MM.1S (cell line): ENCODE results near the gene KLC3.

Experiments used
- DNase-seq: peaks from one replicate; pipeline ENCODE4 v3.0.0-alpha.2; 2015
- H2AFZ ChIP-seq: fragments of 300-600 bp; sonication (generic); 2 replicates; pipeline ENCODE4 v1.6.0; 2016; ENCODE audit warnings: antibody characterized with exemption, low read length
- H3F3A ChIP-seq: fragments of 300-600 bp; sonication (generic); 2 replicates; pipeline ENCODE4 v1.6.1; 2016; ENCODE audit warnings: mild to moderate bottlenecking, antibody characterized with exemption, low read length, moderate library complexity, mixed read lengths; ENCODE audit not compliant: insufficient read depth
- H3K27ac ChIP-seq: fragments of 300-600 bp; sonication (generic); 2 replicates; pipeline ENCODE4 v1.5.1; 2016; ENCODE audit warnings: mild to moderate bottlenecking, low read length
- H3K27me3 ChIP-seq: fragments of 300-600 bp; sonication (generic); replicated peaks from 2 replicates; pipeline ENCODE4 v1.6.0; 2016; ENCODE audit warnings: low read length; ENCODE audit not compliant: insufficient read depth
- H3K36me3 ChIP-seq: fragments of 300-600 bp; sonication (generic); replicated peaks from 2 replicates; pipeline ENCODE4 v1.6.1; 2016; ENCODE audit warnings: mild to moderate bottlenecking, low read length, mixed read lengths; ENCODE audit not compliant: insufficient read depth
- H3K4me1 ChIP-seq: fragments of 300-600 bp; sonication (generic); 2 replicates; pipeline ENCODE4 v1.6.1; 2016; ENCODE audit warnings: low read length, mixed read lengths
- H3K4me2 ChIP-seq: fragments of 300-600 bp; sonication (generic); 2 replicates; pipeline ENCODE4 v1.6.0; 2016; ENCODE audit warnings: low read depth, low read length
- H3K4me3 ChIP-seq: fragments of 300-600 bp; sonication (generic); 2 replicates; pipeline ENCODE4 v1.5.1; 2016; ENCODE audit warnings: low read length, mixed read lengths
- H3K79me2 ChIP-seq: fragments of 300-600 bp; sonication (generic); 2 replicates; pipeline ENCODE4 v1.6.1; 2016; ENCODE audit warnings: mixed run types, low read length, mixed read lengths
- H3K9ac ChIP-seq: fragments of 300-600 bp; sonication (generic); 2 replicates; pipeline ENCODE4 v1.6.1; 2016; ENCODE audit warnings: low read length, mixed read lengths
- H3K9me2 ChIP-seq: fragments of 300-600 bp; sonication (generic); replicated peaks from 2 replicates; pipeline ENCODE4 v1.6.1; 2016; ENCODE audit warnings: mild to moderate bottlenecking, low read length, mixed read lengths; ENCODE audit not compliant: insufficient read depth
- H3K9me3 ChIP-seq: fragments of 300-600 bp; sonication (generic); replicated peaks from 2 replicates; pipeline ENCODE4 v1.6.1; 2016; ENCODE audit warnings: mild to moderate bottlenecking, low read length, mixed read lengths; ENCODE audit not compliant: insufficient read depth
- H4K20me1 ChIP-seq: fragments of 300-600 bp; sonication (generic); 2 replicates; pipeline ENCODE4 v1.6.1; 2016; ENCODE audit warnings: mild to moderate bottlenecking, low read length, moderate library complexity, mixed read lengths; ENCODE audit not compliant: insufficient read depth
- CTCF ChIP-seq: fragments of 300-600 bp; sonication (generic); IDR thresholded peaks from 2 replicates; pipeline ENCODE4 v1.5.1; 2016; ENCODE audit warnings: antibody characterized with exemption, low read length, mixed read lengths
- EZH2 ChIP-seq: fragments of 300-600 bp; sonication (generic); optimal IDR thresholded peaks from 2 replicates; pipeline ENCODE3; 2017; ENCODE audit warnings: low read depth, mild to moderate bottlenecking, antibody characterized with exemption, low read length, mixed read lengths
- EZH2phosphoT487 ChIP-seq: fragments of 300-600 bp; sonication (generic); IDR thresholded peaks from 2 replicates; pipeline ENCODE4 v1.6.1; 2018; ENCODE audit warnings: antibody characterized with exemption, low read length

Gene KLC3

GRCh38 chr19:45395821-45396617 is 55.5 kb downstream of the KLC3 start:
- no peak overlapping the region for H3K9ac ChIP-seq
- no peaks in the 10 kb centered on the region for H3K9me2 ChIP-seq
- H3K4me3 ChIP-seq: no peak overlapping the region
- H3F3A ChIP-seq: no peaks in the 10 kb centered on the region
- no peaks in the 10 kb centered on the region for H3K79me2 ChIP-seq
- H4K20me1 ChIP-seq: no peaks in the 10 kb centered on the region
- no peaks in the 10 kb centered on the region for H3K36me3 ChIP-seq
- no peak for TF ChIP-seq EZH2
- no peak for TF ChIP-seq CTCF
- TF ChIP-seq EZH2phosphoT487: no peak
- no peak for DNase-seq
- H3K4me1 ChIP-seq: no peaks in the 10 kb centered on the region
- H2AFZ ChIP-seq: no peak overlapping the region
- no peak overlapping the region for H3K27ac ChIP-seq
- H3K4me2 ChIP-seq: no peak overlapping the region
- no peaks in the 10 kb centered on the region for H3K27me3 ChIP-seq
- no peaks in the 10 kb centered on the region for H3K9me3 ChIP-seq

- Histone ChIP-seq H4K20me1 (no peaks in the 10 kb centered on the region), H3K4me1 (no peaks in the 10 kb centered on the region), H3K4me3 (no peak overlapping the region), H3K9me3 (no peaks in the 10 kb centered on the region), H3F3A (no peaks in the 10 kb centered on the region), H3K9ac (no peak overlapping the region), H2AFZ (no peak overlapping the region), H3K27me3 (no peaks in the 10 kb centered on the region), H3K4me2 (no peak overlapping the region), H3K36me3 (no peaks in the 10 kb centered on the region), H3K27ac (no peak overlapping the region), H3K9me2 (no peaks in the 10 kb centered on the region), H3K79me2 (no peaks in the 10 kb centered on the region)
- DNase-seq: no peak
- no peak for TF ChIP-seq EZH2
- TF ChIP-seq CTCF: no peak
- no peak for TF ChIP-seq EZH2phosphoT487
Observed at GRCh38 chr19:45400192-45400591, 59.6 kb downstream of the KLC3 start.
